GM10248 (cell line): ENCODE results near the gene CARD9.

Source experiments
- CTCF ChIA-PET: fragments of 300-600 bp; sonication (Branson Sonifier 250); formaldehyde crosslinking; extraction: SDS; loops from one replicate; lab custom pipeline; 2021; ENCODE audit warnings: antibody characterized with exemption; lab: Yijun Ruan, JAX
- POLR2A ChIA-PET: fragments of 350-650 bp; sonication (Branson Sonifier 250); formaldehyde crosslinking; extraction: SDS; loops from one replicate; lab custom pipeline; 2020; ENCODE audit warnings: antibody characterized with exemption; lab: Yijun Ruan, JAX
- DNase-seq: peaks from one replicate; pipeline ENCODE4 v3.0.0; 2012; ENCODE audit errors: extremely low spot score
- TF ChIP-seq, protein P1 (sequence below): IDR thresholded peaks from 2 replicates; pipeline ENCODE4 v1.5.1; 2012; ENCODE audit warnings: mild to moderate bottlenecking, low read depth; ENCODE audit errors: extremely low read depth, missing control alignments, control extremely low read depth

The CARD9 gene

DNA sequence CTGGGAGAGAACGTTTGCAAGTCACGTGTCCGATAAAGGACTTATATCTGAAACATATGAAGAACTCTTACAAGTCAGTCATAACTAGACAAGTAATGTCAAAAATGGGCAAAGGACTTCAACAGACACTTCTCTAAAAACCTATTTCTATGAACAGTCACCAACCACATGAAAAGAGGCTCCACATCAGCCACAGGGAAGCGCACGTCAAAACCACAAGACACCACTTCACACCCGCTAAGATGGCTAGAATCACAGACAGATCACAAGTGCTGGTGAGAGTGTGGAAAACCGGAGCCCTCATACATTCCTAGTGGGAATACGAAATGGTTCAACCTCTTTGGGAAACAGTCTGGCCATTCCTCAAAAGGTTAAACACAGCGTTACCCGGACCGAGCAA, 11.5 kb upstream of the CARD9 start:
- DNase-seq, result no peak
- TF ChIP-seq, protein P1, sequence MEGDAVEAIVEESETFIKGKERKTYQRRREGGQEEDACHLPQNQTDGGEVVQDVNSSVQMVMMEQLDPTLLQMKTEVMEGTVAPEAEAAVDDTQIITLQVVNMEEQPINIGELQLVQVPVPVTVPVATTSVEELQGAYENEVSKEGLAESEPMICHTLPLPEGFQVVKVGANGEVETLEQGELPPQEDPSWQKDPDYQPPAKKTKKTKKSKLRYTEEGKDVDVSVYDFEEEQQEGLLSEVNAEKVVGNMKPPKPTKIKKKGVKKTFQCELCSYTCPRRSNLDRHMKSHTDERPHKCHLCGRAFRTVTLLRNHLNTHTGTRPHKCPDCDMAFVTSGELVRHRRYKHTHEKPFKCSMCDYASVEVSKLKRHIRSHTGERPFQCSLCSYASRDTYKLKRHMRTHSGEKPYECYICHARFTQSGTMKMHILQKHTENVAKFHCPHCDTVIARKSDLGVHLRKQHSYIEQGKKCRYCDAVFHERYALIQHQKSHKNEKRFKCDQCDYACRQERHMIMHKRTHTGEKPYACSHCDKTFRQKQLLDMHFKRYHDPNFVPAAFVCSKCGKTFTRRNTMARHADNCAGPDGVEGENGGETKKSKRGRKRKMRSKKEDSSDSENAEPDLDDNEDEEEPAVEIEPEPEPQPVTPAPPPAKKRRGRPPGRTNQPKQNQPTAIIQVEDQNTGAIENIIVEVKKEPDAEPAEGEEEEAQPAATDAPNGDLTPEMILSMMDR, result no peak
- ChIA-PET POLR2A (no interaction called here), CTCF (interaction anchor here (1.4 to 3.0 kb wide), 2 partner anchors 21 to 22 kb away, joined by 4 to 7 read pairs; partner anchors contain the start of gene DNLZ)

DNA sequence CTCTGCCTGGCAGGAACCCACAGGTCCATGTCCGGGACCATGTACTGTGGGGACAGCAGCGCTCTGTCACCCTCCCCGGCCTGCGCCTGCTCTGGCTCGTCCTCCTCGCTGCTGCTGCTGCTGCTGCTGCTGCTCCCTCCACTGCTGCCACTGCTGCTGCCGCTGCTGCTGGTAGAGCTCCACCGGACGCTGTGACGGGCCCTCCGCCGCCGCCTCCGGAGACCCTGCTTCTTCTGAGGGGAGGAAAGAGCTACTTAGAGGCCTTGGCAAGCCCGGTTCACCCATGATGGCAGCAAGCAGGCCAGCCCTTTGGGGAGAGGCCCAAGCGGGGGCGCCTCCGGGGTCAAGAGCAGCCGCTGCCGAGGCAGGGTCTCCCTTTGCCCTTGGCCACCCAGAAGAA, 10.0 kb upstream of the CARD9 start:
- CTCF ChIA-PET, result interaction anchor here (3.0 to 3.2 kb wide), 2 partner anchors 20 to 21 kb away, joined by 7 to 18 read pairs; partner anchors contain the start of gene DNLZ
- POLR2A ChIA-PET, result no interaction called here
- TF ChIP-seq, protein P1, result no peak
- no peak for DNase-seq

DNA sequence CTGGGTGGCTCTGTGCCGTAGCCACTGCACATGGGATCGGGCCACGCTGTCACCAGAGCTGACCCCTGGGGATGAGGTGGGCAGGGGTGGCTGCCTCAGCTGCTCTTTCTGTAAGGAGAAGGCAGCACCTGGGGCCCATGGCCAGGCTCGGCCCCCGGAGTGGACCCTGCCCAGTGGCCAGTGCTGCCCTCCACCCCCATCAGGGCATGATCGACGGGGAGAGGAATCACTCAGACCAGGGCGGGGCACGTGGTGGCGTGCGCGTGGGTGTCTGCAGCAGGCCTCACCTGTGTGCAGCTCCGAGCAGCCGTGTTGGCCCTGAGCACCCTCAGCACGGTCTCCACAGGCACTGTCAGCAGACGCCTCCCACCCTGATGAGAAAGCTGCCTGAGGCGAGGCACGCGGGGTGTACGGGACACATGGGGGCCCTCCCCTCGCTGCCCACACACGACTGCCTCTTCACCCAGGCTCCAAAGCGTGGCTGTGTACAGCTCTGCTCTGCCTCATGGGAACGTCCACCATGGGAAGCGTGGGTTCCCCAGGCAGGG, 8.6 kb upstream of the CARD9 start:
- CTCF ChIA-PET, result interaction anchor here (3.2 kb wide), 1 partner anchor 19 kb away, joined by 18 read pairs; the partner anchor contains the start of gene DNLZ
- TF ChIP-seq, protein P1, result no peak
- no peak for DNase-seq
- POLR2A ChIA-PET, result no interaction called here

DNA sequence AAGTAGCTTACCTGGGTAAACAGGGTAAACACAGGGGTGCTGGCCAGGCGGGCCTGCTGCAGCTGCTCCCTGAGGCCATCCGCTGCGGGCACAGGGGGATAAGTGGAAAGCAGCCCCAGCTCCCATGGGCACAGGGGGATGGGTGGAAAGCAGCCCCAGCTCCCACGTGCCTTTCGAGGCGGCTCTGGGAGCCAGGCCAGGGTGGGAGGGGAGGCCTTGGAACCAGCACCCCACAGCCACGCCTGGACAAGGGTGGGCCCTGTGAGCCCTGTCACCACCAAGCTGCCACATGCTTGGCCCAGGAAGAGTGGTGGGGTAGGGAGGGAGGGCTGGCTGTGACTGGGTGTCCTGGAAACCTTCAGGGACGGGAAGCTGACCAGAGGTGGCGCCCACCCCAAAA, 7.8 kb upstream of the CARD9 start:
- TF ChIP-seq, protein P1, result no peak
- DNase-seq, result no peak
- POLR2A ChIA-PET, result no interaction called here
- CTCF ChIA-PET, result interaction anchor here (0.7 to 3.2 kb wide), 3 partner anchors 18 to 25 kb away, joined by 3 to 18 read pairs (median 3); partner anchors contain the start of gene DNLZ

DNA sequence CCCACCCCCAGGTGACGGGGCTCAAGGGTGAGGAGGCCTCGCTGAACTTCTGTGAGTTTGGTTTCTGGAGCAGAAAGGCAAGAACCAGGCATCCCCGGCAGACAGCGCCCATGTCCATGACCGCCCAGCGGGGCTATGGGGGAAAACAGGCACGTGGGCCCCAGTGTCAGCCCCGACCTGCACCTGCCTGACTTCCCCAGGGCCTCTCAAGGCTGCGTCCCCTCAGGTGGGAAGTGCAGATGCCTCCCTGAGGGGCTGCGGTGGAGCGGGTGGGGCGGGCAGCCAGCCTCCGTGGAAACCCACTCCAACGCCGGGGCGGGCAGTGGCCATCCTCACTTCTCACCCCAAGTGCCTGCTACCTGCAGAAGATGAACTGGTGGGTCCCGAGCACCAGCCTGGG, 6.9 kb upstream of the CARD9 start:
- DNase-seq, result no peak
- CTCF ChIA-PET, result interaction anchor here (1.3 to 3.2 kb wide), 2 partner anchors 17 to 26 kb away, joined by 3 to 18 read pairs; partner anchors contain the start of gene DNLZ
- POLR2A ChIA-PET, result no interaction called here
- TF ChIP-seq, protein P1, result no peak

DNA sequence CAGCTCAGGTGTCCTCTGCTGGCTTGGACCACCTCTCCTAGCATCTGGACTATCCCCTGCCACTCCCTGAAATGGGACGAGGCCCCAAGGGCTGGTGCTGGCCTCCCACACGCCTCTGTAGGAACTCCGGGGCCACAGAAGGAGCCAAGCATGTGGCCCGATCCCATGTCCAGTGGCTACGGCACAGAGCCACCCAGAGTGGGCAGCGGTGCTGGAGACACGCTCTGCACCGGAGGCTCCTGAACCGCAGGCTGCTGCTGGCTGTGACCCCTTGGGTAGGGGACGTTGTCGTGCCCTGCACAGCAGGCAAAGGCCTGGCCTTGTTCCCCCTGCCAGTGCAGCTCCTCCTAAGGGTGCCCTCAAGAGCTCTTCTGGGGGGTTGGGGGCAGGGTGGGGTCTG, 6.4 kb upstream of the CARD9 start:
- TF ChIP-seq, protein P1, result no peak
- ChIA-PET POLR2A (no interaction called here), CTCF (interaction anchor here (1.0 to 3.2 kb wide), 3 partner anchors 16 to 17 kb away, joined by 3 to 18 read pairs (median 3); partner anchors contain the start of gene DNLZ)
- DNase-seq, result no peak
